GM10266 (cell line): ENCODE results near the gene CCL3.
"Not testable (repeated sequence)": the region's sequence is repeated elsewhere in the genome, so short reads cannot be mapped to it uniquely, and the experiment has no call there.

Experiments
- DNase-seq: peaks from one replicate; pipeline ENCODE4 v3.0.0; 2012; ENCODE audit errors: extremely low spot score
- TF ChIP-seq, protein P1 (sequence below): IDR thresholded peaks from 2 replicates; pipeline ENCODE4 v1.5.1; 2012; ENCODE audit warnings: mild to moderate bottlenecking, low read depth; ENCODE audit not compliant: control insufficient read depth, insufficient read depth; ENCODE audit errors: missing control alignments

The CCL3 gene

DNA sequence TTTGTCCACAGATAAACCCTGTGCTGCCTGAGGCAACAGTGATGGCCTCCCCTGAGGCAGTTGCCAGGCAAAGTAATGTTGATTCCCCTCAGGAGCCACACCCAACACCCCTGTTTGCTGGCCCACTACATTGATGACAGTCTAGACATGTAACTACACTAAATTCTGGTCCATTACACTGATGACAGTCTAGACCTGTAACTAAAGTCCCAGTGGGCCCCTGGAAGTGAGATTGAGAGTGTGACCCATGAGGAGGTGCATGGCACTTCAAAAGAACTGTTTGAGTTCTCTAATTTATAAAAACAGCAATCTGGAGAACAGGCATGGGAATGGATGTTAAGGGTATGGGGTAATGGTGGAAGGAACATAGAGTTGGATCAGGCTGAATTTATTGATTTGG is 22.6 kb upstream of the CCL3 start:
- DNase-seq: no peak
- TF ChIP-seq, protein P1, sequence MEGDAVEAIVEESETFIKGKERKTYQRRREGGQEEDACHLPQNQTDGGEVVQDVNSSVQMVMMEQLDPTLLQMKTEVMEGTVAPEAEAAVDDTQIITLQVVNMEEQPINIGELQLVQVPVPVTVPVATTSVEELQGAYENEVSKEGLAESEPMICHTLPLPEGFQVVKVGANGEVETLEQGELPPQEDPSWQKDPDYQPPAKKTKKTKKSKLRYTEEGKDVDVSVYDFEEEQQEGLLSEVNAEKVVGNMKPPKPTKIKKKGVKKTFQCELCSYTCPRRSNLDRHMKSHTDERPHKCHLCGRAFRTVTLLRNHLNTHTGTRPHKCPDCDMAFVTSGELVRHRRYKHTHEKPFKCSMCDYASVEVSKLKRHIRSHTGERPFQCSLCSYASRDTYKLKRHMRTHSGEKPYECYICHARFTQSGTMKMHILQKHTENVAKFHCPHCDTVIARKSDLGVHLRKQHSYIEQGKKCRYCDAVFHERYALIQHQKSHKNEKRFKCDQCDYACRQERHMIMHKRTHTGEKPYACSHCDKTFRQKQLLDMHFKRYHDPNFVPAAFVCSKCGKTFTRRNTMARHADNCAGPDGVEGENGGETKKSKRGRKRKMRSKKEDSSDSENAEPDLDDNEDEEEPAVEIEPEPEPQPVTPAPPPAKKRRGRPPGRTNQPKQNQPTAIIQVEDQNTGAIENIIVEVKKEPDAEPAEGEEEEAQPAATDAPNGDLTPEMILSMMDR: no peak

DNA sequence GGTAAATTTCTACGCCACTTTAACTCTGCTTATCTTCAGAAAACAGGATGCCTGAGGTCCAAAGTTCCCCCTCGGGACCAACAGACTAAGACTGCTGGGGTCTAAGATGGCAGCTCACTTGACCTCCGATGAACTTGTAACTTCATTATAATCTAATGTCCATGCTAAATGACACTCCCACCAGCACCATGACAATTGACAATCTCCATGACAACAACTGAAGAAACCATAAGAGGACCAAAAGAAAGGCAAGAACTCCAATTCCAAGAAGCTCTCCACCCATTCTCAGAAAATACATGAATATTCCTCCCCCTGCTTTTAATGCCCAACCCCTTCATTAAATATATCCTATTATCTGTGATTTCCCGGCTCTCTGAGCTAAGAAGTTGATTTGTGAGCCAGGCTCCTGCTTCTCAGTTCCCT is 21.1 kb upstream of the CCL3 start:
- TF ChIP-seq, protein P1: no peak
- no peak for DNase-seq

DNA sequence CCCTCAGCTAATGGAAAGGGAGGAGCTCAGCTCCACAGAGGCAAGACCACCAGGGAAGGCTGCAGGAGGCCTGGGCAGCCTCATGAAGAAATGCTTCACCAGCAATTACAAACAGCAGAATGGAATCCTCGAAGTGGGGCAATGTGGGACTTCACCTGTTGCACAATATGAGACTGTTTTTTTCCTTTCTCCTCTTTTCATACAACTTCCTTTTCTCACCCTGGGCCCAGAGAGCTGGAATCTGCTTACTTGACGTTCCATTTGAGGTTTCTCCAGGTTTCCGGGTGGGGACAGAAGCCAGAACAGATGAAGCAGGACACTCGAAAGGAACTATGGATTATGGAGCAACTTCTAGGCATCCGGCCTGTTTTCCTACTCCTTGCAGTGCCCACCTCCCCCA is 18.3 kb upstream of the CCL3 start:
- DNase-seq: not testable (repeated sequence)

DNA sequence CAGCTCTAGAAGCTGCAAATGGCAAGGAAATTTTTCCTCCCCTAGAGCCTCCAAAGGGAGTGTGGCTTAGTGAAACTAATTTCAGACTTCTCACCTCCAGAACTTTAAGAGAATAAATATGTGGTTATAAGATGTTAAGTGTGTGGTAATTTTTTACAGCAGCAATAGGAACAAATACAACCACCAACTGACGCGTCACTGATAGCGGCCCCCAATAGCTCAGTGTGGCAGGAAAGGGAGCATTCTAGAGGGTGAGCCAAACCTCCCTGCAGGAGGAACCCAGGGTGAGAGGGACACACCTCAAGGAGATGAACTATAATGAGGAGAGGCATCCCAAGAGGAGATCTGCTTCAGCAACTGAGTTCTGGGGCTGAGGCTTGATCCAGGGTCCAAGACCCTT is 17.7 kb upstream of the CCL3 start:
- no peak for DNase-seq
- TF ChIP-seq, protein P1: no peak

DNA sequence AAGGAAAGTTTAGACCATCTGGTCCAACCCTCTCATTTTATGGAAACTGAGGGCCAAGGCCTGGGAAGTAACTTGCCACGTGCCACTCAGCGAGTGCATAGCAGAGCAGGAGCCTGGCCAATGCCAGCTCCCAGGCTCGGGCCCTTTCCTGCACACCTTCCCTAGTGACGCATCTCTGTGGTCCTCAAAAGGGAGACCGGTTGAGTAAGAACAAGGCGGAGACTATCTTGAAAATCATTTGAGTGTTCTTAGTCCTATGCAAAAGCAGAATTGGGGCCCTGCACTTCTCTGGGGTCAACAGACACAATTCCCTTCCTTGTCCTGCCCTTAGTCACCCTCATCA is 16.5 kb upstream of the CCL3 start:
- TF ChIP-seq, protein P1: no peak
- DNase-seq: no peak

DNA sequence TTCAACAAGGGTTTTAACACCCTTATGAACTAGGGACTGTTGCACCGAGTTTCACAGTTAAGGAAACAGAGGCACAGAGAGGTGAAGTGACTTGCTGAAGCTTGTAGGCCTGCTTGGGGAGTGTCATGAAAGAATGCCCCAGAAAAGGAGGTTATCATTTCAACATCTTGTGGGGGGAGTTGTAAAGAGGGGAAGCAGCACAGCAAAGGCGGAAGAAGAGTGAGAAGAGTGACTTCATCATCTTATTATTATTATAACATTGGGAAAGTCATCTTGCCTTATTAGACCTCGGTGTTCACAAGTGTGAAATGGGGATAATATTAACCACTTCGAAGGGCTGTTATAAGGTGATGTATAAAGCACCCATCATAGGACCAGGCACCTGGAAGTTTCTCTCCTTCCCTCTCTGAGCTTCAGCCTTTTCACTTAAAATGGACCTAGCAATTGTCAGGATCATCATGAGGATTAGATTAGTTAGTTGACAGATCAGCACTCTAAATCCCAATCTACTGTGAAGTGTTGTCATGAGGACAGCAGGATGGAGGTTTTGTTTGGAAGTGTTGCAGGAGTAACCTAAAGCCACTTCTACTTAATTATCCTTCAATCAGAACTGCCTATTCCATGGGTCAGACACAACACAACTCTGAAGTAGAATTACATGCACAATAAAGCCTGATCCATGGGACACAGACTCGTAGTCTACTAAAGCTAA is 16.0 kb upstream of the CCL3 start:
- no peak for DNase-seq
- TF ChIP-seq, protein P1: no peak

DNA sequence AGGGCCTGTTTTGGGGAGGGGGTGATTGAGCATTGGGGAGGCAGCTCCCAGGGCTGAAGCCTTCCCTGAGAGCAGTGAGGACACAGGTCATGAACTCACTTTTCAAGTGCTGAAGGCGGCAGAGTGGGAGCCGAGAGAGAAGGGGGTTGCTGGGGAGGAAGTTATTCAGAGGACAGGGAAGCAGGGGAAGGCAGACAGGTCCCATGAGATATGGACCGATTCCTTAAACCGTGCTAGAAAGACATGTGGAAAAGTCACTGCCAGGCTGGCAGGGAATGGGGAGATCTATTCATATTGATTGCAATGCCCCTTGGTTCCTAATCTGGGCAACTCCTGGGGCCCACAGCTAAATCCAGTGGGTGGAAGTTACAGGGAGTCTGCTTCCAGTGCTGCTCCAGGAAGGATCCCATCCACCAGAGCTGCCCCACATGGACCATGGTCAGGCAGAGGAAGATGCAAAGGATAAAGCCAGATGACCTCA is 14.8 kb upstream of the CCL3 start:
- DNase-seq: no peak
- TF ChIP-seq, protein P1: no peak

DNA sequence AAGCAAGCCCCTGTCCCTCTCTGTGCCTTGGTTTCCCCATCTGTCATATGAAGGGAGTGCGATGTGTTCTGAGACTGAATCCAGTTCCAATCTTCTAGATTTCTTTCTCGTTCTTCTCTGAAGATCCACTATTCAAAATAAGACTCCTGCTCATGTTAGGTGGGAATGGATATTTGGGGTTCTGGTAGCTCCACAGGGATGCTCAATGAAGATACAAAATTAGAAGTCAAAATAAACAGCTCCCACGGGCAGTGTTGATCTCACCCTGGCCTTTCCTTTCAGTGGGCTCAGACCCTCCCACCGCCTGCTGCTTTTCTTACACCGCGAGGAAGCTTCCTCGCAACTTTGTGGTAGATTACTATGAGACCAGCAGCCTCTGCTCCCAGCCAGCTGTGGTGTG is 14.3 kb upstream of the CCL3 start:
- DNase-seq: not testable (repeated sequence)

DNA sequence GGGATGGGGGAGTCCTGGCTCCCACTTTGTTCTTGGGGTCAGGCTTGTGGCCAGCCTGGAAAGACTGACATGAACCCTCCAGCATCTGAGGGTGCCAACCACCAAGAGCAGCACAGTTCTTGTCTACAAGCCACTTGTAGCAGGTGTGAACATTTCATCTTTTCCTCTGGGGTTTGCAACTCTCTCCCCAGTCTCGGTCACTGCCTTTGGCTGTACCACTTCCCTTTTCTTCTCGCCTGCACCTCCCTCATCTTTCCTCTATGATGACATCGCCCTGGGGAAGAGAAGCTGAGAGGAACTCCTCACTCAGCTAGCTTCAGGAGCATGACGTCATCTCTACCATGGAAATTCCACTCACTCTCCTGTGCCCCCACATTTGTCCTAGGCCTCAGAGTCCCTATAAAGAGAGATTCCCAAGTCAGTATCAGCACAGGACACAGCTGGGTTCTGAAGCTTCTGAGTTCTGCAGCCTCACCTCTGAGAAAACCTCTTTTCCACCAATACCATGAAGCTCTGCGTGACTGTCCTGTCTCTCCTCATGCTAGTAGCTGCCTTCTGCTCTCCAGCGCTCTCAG is 13.5 kb upstream of the CCL3 start, which contains the start of gene CCL4:
Gene CCL4 (plus strand): TSS at position 427 of the 575 bp plus-strand sequence. CDS start 79 bp downstream, at position 506.
- not testable (repeated sequence) for DNase-seq

DNA sequence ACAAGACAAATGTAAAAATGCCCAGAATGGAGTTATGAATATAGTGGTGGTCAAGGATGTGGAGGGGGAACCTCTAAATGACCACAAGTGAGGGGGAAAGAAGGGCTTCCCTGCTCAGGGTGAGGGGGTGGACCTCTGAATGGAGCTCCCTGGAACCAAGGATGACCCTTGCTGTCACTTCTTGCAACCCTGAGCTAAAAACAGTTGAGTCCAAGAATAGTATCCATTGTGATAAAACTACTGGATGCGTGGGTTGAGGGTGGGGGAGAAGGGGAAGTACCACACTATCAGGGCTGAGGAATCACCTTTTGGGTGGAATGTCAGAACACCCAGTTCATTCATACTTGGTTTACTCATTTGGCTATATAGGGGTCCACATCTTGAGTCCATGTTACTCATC is 9.1 kb upstream of the CCL3 start:
- DNase-seq: not testable (repeated sequence)
